Upper lobe of right lung (tissue), 1 donor: ENCODE data around the gene UBE2K. TPM values are rescaled to one million over a fixed set of nuclear protein-coding genes. Genes with fewer than 3 reads are reported as not detected.
A peak's percentile ranks its signal among the peaks of the same experiment; 100 is the strongest.
"Not testable (repeated sequence)": the region's sequence is repeated elsewhere in the genome, so short reads cannot be mapped to it uniquely, and the experiment has no call there.

ENCODE experiments used
- ATAC-seq: fragments of 200-7000 bp; cut with Tn5 transposase; one replicate; pipeline ENCODE4 v1.9.1; 2020; ENCODE audit warnings: mild to moderate bottlenecking, moderate library complexity
- DNase-seq: peaks from one replicate; pipeline ENCODE4 v3.0.0-alpha.2; 2020
- H3K27ac ChIP-seq: fragments of 200-600 bp; one replicate; pipeline ENCODE4 v1.8.0; 2022
- H3K27me3 ChIP-seq: fragments of 200-600 bp; one replicate; pipeline ENCODE4 v1.8.0; 2022; ENCODE audit warnings: mild to moderate bottlenecking
- H3K36me3 ChIP-seq: fragments of 200-600 bp; one replicate; pipeline ENCODE4 v1.8.0; 2022
- H3K4me1 ChIP-seq: fragments of 200-600 bp; one replicate; pipeline ENCODE4 v1.8.0; 2022
- H3K4me3 ChIP-seq: fragments of 200-600 bp; one replicate; pipeline ENCODE4 v1.8.0; 2022; ENCODE audit warnings: mild to moderate bottlenecking
- H3K9me3 ChIP-seq: fragments of 200-600 bp; one replicate; pipeline ENCODE4 v1.8.0; 2022
- intact Hi-C: fragments of 100-400 bp; cut with DNase I; formaldehyde crosslinking; loops from one replicate; pipeline ENCODE4 v1.11.0; 2022
- long read RNA-seq: library from polyadenylated mRNA; unstranded; transcript quantifications from one replicate; pipeline ENCODE4 v2.0.0, GENCODE V29; 2021
- total RNA-seq: library from RNA; stranded (reverse); fragmentation: NEBNext Ultra II Directional; extraction: Animal tissue kit (Norgen Biotek cat#: 25700); gene quantifications from one replicate; pipeline ENCODE4 v1.2.1, GENCODE V29; 2021
- TF ChIP-seq, protein P1 (sequence below): fragments of 200-600 bp; IDR thresholded peaks from one replicate; pipeline ENCODE4 v1.8.0; 2022; ENCODE audit warnings: antibody characterized with exemption
- donor health status: DM: no; HTN: yes; CAD: no; lungs with severe emphysema.

UBE2K gene, protein sequence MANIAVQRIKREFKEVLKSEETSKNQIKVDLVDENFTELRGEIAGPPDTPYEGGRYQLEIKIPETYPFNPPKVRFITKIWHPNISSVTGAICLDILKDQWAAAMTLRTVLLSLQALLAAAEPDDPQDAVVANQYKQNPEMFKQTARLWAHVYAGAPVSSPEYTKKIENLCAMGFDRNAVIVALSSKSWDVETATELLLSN
- 51.4 TPM for total RNA-seq
- long read RNA-seq, full-length matches to known transcripts, result 30 of 35 reads
- long read RNA-seq, partial matches to known transcripts, result 0 of 35 reads
- long read RNA-seq, other reads (novel, unspliced or antisense), result 5 of 35 reads

DNA sequence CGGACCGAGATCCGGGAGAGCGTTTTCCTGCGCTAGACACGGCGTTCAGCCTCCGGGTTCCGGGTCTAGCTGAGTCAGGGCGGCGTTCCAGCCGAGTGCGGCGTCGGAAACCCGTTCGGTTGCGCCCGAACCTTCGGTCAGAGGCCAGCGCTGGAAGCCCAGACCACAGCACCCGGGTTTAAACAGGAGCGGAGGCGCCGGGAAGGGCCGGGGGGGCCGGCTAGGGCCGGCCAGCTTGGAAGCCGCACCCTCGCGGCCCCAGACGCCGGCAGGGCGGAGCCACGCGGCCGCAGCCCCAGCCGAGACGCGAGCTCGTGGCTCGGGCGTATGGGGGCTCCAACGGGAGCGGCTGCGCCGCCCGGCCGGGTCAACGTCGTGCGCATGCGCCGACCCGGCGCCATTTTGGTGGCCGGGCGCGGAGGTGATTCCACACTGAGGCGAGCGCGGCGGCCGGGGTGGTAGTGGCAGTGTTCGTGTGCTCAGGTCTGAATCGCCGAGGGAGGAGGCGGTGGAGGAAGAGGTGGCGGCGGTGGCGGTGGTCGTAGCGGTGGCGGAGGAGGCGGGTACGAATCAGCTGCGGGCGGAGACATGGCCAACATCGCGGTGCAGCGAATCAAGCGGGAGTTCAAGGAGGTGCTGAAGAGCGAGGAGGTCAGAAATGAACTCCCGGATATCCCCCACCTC lies at the start of gene UBE2K:
Gene UBE2K, plus strand, starts transcription at position 397 of the 684 bp plus-strand sequence. Its CDS starts 192 bp downstream, at position 589.
- Histone ChIP-seq H3K27me3 (no peaks in the 10 kb centered on the region), H3K27ac (peak within 1 kb of the TSS; percentile 90), H3K36me3 (peaks cover 12% of the 10 kb centered on the region), H3K4me3 (peak within 1 kb of the TSS; percentile 78), H3K4me1 (peaks cover 30% of the 10 kb centered on the region), H3K9me3 (no peaks in the 10 kb centered on the region)
- DNase-seq (peak; percentile 95), ATAC-seq (peak; percentile 99)
- TF ChIP-seq, protein P1, sequence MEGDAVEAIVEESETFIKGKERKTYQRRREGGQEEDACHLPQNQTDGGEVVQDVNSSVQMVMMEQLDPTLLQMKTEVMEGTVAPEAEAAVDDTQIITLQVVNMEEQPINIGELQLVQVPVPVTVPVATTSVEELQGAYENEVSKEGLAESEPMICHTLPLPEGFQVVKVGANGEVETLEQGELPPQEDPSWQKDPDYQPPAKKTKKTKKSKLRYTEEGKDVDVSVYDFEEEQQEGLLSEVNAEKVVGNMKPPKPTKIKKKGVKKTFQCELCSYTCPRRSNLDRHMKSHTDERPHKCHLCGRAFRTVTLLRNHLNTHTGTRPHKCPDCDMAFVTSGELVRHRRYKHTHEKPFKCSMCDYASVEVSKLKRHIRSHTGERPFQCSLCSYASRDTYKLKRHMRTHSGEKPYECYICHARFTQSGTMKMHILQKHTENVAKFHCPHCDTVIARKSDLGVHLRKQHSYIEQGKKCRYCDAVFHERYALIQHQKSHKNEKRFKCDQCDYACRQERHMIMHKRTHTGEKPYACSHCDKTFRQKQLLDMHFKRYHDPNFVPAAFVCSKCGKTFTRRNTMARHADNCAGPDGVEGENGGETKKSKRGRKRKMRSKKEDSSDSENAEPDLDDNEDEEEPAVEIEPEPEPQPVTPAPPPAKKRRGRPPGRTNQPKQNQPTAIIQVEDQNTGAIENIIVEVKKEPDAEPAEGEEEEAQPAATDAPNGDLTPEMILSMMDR, result no peak
- intact Hi-C loops, result no loop called here

DNA sequence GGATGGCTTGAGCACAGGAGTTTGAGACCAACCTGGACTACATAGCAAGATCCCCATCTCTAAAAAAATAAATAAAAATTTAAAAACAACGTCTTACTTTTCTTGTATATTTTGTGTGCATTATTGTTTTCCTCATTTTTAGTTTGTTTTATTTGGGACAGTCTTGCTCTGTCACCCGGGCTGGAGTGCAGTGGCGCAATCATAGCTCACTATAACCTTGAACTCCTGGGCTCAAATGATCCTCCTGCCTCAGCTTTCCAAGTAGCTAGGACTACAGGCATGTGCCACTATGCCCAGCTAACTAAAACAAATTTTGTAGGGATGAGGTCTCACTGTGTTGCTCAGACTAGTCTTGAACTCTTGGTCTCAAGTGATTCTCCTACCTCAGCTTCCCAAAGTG lies 49.7 kb upstream of the UBE2K start:
- no peaks in the 10 kb centered on the region for H3K27me3 ChIP-seq
- H3K36me3 ChIP-seq, result no peaks in the 10 kb centered on the region
- no peak overlapping the region for H3K4me3 ChIP-seq
- DNase-seq (no peak), ATAC-seq (no peak)
- TF ChIP-seq, protein P1, result no peak
- no peaks in the 10 kb centered on the region for H3K4me1 ChIP-seq
- H3K27ac ChIP-seq, result no peak overlapping the region
- H3K9me3 ChIP-seq, result no peaks in the 10 kb centered on the region
- intact Hi-C loops, result no loop called here

DNA sequence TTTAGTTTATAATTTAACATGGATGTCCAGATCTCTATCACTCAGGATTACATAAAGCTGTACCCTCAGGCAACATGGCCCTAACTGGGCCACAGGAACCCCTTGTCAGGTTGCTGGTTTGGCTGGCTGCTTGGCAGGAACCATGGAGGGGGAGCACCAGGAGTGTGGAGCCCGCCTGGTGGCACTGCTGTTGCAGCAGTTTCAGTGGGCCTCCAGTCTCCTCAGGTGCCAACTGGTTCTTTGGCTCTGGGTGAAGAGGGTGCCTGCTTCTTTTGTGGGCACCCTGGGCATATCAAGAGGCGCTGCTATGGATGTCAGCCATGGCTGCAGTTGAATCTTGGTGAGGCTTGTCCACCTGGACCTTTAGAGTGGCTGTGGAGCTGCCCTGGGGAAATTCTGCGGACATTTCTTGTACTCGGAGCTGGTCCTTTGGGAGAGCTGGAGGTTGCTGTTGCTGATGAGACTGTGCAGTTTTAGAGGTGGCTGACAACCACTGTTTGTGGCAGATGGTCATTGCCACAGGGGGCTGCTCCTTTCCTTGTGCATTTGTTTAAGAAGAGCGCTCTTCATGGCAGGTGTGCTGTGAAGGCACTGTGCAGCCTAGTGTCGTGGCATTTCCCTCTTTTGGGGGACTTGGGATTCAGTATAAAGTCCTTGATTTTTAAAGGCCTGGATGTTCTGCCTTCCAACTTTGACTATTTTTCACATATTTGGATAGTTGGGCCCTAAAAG lies 48.9 kb upstream of the UBE2K start:
- no peaks in the 10 kb centered on the region for H3K27me3 ChIP-seq
- intact Hi-C loops, result no loop called here
- DNase-seq (no peak), ATAC-seq (no peak)
- no peaks in the 10 kb centered on the region for H3K36me3 ChIP-seq
- no peak overlapping the region for H3K4me3 ChIP-seq
- no peaks in the 10 kb centered on the region for H3K9me3 ChIP-seq
- H3K4me1 ChIP-seq, result no peaks in the 10 kb centered on the region
- TF ChIP-seq, protein P1, result no peak
- H3K27ac ChIP-seq, result no peak overlapping the region

DNA sequence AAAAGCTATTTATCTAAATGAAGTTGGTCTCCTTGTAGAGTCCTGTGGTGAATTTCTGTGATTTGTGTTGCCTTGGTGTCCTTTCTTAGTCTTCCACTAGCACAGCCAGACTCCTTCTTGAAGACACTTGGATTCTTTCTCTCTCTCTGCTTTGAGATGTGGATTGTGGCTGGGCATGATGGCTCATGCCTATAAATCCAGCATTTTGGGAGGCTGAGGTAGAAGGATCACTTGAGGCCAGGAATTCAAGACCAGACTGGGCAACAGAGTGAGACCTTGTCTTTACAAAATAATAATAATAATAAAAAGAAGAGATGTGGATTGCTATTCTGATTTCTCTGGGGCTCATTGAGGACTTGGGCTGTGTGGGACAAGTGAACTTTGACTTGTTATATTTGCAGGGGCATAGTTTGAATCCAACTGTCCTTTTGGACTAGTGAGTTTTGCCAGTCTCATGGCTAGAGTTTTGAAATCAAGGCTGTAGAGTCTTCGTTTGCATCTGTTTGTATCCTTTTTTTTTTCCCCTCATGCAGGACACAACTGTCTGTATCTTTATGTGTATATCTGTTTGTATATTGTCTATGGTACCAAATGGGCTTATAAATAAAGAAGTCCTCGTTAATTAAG lies 48.2 kb upstream of the UBE2K start:
- Histone ChIP-seq H3K27ac (no peak overlapping the region), H3K4me3 (no peak overlapping the region), H3K4me1 (no peaks in the 10 kb centered on the region), H3K27me3 (no peaks in the 10 kb centered on the region), H3K9me3 (no peaks in the 10 kb centered on the region), H3K36me3 (no peaks in the 10 kb centered on the region)
- DNase-seq (no peak), ATAC-seq (no peak)
- TF ChIP-seq, protein P1, result no peak
- intact Hi-C loops, result no loop called here

DNA sequence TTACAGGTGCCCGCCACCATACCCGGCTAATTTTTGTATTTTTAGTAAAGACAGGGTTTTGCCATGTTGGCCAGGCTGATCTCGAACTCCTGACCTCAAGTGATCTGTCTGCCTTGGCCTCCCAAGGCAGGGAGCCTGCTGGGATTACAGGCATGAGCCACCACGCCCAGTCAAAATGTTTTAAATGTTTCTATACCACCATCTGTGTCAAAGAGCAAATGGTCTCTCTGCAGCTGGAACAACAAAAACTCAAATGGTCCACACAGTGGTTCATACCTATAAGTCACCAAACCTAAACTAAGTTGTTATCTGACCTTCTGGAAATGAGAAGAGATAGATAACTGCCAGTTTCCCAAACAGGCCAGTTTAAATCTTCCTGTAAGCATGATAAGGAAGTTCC lies 46.4 kb upstream of the UBE2K start:
- intact Hi-C loops, H3K9me3 ChIP-seq, H3K27ac ChIP-seq, H3K27me3 ChIP-seq, H3K4me1 ChIP-seq, H3K36me3 ChIP-seq, H3K4me3 ChIP-seq, ATAC-seq, DNase-seq: not testable (repeated sequence)
